Stimulated activated CD4-positive, alpha-beta T cell treated with anti-CD3 and anti-CD28 coated beads, Interleukin-4, amount 100 ng/mL, for 48 hours (primary cell): ENCODE results near the gene POLRMT.
"Not testable (repeated sequence)": the region's sequence is repeated elsewhere in the genome, so short reads cannot be mapped to it uniquely, and the experiment has no call there.

ENCODE experiments used
- DNase-seq, 2 donors: peaks; one replicate each; pipeline ENCODE4 v3.0.0-alpha.2; 2020; ENCODE audit warnings: low read depth in 2 of 2

POLRMT gene

DNA sequence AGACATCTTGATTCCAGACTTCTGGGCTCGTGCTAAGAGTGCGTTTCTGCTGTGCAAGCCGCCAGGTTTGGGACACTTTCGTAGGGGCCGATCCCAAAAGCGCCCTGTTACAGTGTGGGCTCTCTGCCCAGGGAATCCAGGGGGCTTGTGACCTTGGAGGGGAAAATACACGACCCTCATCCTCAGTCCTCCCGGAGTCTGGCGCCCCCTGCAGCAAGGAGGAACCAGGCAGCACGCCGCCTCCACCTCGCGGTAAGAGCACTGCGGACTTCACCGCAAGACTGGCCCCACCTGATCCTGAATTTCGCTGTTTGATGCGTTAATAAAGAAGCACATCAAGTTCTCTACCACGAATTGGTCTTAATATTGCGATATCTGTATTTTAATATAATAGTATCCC lies 5.2 kb downstream of the POLRMT start:
- peak in 1 of 2 donors; percentile 18 for DNase-seq

DNA sequence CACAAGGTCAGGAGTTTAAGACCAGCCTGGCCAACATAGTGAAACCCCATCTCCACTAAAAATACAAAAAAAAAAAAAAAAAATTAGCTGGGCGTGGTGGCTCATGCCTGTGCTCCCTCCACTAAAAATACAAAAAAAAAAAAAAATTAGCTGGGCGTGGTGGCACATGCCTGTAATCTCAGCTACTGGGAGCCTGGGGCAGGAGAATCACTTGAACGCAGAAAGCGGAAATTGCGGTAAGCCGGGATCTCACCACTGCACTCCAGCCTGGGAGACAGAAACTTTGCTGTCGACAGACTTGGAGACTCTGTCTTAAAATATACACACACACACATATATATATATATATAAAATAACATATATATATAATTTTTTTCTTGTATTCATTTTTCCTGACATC lies 6.8 kb downstream of the POLRMT start:
- DNase-seq, result not testable (repeated sequence)

DNA sequence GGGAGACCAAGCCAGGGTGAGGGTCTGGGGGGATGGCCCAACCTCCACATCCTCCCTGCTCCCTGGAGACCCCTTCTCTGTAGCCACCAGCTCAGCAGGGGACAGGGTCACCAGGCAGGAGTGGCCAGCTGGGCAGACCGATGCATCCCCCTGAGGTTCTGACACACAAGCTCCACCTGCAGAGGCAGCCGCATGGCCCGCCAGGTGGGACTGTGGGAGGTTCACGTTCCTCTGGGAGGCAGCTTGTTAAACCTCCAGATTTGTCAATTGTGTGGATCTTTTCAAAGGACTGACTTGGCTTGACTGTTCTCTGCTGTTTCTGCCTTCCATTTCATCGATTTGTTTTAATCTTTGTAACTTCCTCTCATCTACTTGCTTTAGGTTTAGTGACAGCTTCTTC lies 8.1 kb downstream of the POLRMT start:
- DNase-seq, result no peak

DNA sequence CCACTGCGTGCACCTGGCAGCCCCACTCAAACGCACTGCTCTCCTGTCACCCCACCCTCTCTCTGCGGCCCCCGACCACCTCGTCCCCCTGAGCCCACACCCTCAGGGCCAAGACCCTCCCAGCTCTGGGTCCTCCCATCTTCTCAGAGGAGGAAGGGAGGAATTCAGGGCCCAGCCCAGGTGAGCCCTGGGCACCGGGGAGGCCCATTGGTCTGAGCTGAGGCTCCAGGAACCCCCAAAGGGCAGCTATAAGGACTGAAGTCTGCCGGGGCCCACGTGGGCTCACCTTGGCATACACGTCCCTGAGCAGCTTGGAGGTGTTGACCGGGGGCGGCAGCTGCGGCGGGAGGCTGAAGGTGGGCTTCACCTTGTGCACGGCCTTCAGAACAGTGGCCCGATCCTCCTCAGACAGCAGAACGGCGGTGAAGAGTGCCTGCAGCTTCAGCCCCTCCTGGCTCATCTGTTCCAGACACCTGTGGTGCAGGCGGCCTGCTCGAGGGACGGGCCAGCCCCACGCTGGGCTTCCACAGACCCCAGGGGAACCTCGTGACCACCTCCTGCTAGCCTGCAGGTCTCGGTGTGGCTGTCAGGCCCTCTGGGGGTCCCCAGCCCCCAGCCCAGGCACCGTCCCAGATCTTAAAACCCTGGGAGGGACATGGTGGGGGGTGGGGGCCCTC lies 8.8 kb downstream of the POLRMT start:
- DNase-seq, result no peak

- no peak for DNase-seq
These were observed 9.4 kb downstream of the POLRMT start for GRCh38 chr19:623974-624373.

- no peak for DNase-seq
These were observed 10.0 kb downstream of the POLRMT start for GRCh38 chr19:623175-623916.

DNA sequence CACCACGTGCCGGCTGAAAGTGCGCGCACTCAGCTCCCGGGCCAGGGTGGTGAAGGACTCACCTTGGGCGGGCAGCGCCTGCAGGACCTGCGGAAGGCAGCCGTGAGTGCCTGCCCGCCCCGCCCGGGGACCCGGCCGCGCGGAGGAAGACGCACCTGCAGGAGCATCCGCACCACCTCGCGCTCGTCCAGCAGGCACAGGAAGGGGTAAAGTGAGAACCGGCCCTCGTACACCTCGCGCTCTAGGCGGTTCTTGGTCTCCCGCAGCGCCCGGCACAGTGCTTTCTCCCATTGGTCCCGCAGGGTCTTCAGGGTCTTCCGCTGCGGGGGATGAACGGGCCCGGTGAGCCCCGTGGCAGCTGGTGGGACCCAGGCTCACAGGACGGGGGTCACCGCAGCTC lies 10.7 kb downstream of the POLRMT start:
- DNase-seq, result no peak

DNA sequence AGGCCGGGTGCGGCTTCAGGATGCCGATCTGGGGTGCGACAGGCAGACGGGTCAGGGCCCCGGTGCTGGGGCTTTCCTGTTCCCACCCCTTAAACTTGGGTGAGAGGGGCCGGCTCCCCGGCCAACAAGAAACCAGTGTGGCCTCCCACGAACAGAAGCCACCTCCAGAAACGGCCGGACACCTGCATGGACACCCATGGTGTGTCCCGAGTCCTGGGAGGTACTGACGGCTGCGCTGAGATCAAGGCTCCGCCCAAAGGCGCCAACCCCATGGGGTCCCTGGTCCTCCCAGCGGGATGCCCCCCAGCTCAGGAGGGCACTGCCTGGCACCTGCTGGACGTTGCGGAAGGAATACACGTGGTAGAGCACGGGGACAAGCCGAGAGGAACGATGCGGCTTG lies 11.5 kb downstream of the POLRMT start:
- no peak for DNase-seq

DNA sequence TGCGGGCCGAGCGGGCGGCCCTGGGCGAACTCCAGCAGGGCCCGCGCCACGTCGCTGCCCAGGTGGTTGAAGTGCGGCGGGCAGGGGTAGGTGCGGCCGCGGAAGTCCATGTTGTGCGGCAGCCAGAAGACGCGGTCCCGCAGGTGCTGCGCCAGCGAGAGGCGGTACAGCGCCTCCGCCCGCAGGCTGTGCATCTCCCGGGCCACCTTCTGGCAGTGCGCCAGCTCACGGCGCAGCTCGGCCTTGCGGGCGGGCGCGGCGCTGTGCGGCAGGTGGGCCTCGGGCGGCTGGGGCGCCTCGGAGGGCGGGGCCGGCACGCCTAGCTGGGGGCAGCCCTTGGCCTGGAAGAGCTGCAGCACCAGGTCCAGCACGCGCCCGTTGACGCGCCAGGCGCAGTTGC lies 12.1 kb downstream of the POLRMT start:
- not testable (repeated sequence) for DNase-seq

DNA sequence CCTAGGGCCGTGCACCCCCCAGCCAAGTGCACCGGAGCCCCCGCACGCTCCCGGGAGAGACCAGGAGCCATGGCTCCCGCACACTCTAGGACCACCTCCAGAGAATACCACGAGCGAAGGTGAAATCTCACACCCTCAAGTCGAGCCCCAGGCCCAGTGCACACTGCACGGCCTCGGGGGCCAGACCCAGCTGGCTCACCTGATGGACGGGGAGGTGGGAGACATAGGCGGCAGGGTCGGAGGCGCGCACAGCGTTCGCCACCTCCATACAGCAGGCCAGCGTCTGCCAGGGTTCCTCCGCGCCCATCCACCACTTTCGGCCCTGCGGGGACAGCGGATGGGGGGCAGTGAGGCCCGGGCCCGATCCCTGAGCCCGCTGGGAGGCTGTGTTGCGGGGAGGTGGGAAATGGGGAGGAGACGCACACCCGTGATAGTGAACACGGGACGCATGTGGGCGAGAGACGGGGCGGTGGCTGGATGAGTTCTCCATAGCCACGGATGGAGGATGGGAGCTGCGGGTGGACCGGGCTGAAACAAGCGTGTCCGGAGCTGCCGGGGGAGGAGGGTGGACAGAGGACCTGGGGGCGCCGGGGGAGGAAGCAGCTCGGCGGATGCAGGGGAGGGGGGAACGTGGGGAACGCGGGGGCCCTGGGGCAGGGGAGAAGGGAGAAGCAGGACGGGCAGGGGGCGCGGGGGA lies 13.0 kb downstream of the POLRMT start:
- no peak for DNase-seq

- DNase-seq, result no peak
These were observed 13.9 kb downstream of the POLRMT start for GRCh38 chr19:619286-620002.

DNA sequence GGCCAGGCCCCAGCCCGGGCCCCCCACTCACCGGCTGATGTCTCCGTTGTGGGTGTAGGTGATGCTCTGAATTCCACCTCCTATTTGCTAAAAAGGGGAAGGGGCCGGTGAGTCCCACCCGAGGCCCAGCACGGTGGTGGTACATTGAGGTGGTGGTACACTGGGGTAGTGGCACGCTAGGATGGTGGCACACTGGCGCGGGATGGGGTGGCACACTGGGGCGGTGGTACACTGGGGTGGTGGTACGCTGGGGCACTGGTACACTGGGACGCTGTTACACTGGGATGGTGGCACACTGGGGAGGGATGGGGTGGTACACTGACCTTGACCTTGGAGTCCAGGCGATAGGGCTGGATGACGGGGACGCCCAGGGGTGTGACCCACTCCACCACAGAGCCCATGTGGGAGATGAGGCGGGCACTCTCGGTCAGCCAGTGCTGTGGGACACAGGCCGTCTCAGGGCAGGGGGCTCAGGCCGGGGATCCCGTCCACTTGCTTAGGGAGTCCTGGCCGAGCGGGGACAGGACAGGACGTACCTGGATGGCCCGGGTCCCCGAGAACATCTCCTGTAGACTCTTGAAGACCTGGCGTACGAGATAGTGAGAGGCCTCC lies 14.6 kb downstream of the POLRMT start:
- no peak for DNase-seq

- DNase-seq, result no peak
These were observed 15.1 kb downstream of the POLRMT start for GRCh38 chr19:618247-618619.

DNA sequence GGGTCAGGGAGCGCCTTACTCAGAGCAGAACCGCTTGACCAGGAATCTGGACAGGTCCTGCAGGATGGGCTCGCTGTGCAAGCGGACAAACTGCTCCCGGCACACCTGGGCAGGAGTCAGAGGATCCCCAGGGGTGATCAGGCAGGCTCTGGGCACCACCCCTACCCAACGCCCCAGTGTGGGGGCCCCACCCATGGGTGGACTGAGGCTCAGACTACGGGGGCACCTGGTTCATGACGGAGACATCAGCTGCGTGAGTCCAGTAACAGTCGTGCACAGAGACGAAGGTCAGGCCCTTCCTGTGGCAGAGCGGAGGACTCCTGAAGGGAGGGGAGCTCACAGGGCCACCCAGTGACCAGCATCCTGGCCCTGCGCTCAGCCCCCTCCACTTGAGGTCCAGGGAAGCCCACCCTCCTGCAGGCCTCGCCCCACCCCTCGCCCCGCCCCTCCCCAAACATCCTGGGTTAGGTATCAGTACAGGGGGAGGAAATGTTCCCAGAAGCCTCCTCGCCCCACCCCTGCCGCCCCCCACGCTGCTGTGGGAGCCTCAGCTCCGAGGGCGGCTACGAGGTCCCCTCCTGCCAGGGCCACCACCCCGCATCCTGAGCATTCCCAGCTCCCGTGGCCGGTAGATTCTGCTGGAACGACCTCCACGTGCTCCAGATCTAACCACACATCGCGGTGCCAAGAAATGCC lies 15.6 kb downstream of the POLRMT start:
- no peak for DNase-seq

DNA sequence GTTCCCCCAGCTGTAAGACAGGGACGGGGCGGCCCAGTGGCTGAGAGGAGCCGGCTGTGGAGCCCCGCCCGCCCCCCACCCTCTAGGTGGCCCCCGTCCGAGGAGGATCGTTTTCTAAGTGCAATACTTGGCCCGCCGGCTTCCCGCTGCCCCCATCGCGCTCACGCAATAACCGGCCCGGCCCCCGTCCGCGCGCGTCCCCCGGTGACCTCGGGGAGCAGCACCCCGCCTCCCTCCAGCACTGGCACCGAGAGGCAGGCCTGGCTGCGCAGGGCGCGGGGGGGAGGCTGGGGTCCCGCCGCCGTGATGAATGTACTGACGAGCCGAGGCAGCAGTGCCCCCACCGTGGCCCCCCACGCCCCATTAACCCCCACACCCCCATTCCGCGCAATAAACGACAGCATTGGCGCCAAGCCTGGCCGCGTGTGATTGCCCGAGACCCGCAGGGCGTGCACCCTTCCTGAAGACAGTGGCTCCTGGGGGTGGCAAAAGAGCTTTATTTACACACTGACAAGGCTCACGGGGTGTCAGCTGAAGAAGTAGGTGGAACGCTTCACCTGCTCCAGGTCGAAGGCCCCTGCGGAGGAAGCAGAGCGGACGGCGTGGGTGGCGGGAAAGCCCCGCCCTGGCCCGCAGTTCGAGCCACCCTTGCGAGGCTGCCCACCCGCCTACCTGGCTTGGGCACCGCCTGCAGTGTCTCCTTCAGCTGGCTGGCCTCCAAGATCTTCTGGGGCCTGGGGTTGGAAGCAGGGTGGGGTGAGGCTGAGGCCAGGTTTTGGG lies 16.4 kb downstream of the POLRMT start:
- no peak for DNase-seq

DNA sequence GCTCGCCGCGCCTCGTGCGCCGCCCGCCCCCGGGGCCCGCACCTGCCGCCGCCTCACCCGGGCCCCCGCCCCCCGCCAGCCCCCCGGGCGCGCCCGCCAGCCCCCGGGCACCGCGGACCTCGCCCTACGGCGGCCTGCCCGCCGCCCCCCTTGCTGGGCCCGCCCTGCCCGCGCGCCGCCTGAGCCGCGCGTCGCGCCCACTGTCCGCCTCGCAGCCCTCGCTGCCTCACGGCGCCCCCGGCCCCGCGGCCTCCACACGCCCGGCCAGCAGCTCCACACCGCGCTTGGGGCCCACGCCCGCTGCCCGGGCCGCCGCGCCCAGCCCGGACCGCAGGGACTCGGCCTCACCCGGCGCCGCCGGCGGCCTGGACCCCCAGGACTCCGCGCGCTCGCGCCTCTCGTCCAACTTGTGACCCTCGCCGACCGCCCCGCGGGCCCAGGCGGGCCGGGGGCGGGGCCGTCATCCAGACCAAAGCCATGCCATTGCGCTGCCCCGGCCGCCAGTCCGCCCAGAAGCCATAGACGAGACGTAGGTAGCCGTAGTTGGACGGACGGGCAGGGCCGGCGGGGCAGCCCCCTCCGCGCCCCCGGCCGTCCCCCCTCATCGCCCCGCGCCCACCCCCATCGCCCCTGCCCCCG lies 17.2 kb downstream of the POLRMT start:
- DNase-seq, result no peak

DNA sequence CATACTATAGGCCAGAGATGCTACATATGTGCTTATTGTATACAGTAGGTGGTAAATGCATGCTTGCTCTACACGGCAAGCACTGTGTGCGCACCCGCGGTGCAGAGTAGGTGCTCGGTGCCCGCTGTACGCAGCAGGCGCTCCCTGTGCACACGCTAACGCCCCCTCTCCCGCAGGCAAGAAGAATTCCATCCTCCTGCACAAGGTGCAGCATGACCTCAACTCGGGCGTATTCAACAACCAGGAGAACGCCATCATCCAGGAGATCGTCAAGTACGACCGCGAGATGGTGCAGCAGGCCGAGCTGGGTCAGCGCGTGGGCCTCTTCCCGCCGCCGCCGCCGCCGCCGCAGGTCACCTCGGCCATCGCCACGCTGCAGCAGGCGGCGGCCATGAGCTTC lies 17.7 kb downstream of the POLRMT start:
- no peak for DNase-seq

- DNase-seq, result no peak
These were observed 19.4 kb downstream of the POLRMT start for GRCh38 chr19:613732-614567.

DNA sequence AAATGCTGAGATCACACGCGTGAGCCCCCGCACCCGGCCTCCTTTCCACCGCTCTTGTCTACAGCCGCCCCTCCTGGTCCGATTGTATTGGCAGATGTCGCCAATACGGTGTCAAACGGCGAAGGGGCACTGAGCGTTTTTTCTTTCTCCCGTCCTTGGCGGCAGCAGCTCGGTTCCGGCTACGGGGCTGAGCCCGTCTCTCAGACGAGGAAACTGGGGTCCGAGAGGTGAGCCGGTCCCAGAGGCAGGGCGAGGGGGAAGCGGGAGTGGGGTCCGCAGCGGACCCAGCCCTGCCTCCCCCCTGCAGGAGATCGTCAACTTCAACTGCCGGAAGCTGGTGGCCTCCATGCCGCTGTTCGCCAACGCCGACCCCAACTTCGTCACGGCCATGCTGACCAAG lies 20.4 kb downstream of the POLRMT start:
- DNase-seq, result no peak
